Astrocyte (in vitro differentiated cells and primary cell): ENCODE results near the gene RBL2. TPM values are rescaled to one million over a fixed set of nuclear protein-coding genes. Genes with fewer than 3 reads are reported as not detected.

Experiments
- DNase-seq: peaks from one replicate; pipeline ENCODE4 v3.0.0-alpha.2; 2010; ENCODE audit warnings: low read depth
- FAIRE-seq: peaks from 2 replicates; lab custom pipeline; 2011; peaks lifted over from hg19 to GRCh38; lab: Jason Lieb, UNC
- H2AFZ ChIP-seq: 2 replicates; pipeline ENCODE4 v1.6.0; 2012; ENCODE audit warnings: low read depth, low read length, inconsistent platforms
- H3K27ac ChIP-seq: 2 replicates; pipeline ENCODE4 v1.5.1; 2011; ENCODE audit warnings: low read depth, low read length, inconsistent platforms
- H3K27me3 ChIP-seq: 2 replicates; pipeline ENCODE4 v1.6.0; 2011; ENCODE audit warnings: low read length, inconsistent platforms; ENCODE audit not compliant: insufficient read depth
- H3K36me3 ChIP-seq: 2 replicates; pipeline ENCODE4 v1.5.1; 2011; ENCODE audit warnings: low read length, inconsistent platforms; ENCODE audit not compliant: insufficient read depth
- H3K4me1 ChIP-seq: 2 replicates; pipeline ENCODE4 v1.5.1; 2011; ENCODE audit warnings: low read length, inconsistent platforms; ENCODE audit not compliant: insufficient read depth
- H3K4me2 ChIP-seq: 2 replicates; pipeline ENCODE4 v1.6.0; 2012; ENCODE audit warnings: low read length, inconsistent platforms
- H3K4me3 ChIP-seq: 2 replicates; pipeline ENCODE4 v1.5.1; 2011; ENCODE audit warnings: low read depth, mild to moderate bottlenecking, low read length, inconsistent platforms; ENCODE audit not compliant: insufficient read depth
- H3K79me2 ChIP-seq: 2 replicates; pipeline ENCODE4 v1.6.0; 2012; ENCODE audit warnings: mild to moderate bottlenecking, low read length, inconsistent platforms; ENCODE audit not compliant: insufficient read depth
- H3K9ac ChIP-seq: 2 replicates; pipeline ENCODE4 v1.6.0; 2012; ENCODE audit warnings: mild to moderate bottlenecking, low read length, inconsistent platforms
- H3K9me3 ChIP-seq: 2 replicates; pipeline ENCODE4 v1.5.1; 2012; ENCODE audit warnings: low read depth, mild to moderate bottlenecking, low read length, inconsistent platforms; ENCODE audit not compliant: insufficient read depth
- H4K20me1 ChIP-seq: 2 replicates; pipeline ENCODE4 v1.6.0; 2012; ENCODE audit warnings: low read length, inconsistent platforms; ENCODE audit not compliant: insufficient read depth
- H3K27ac Mint-ChIP-seq: one replicate; pipeline ENCODE4 v1.8.0; 2021; ENCODE audit warnings: mild to moderate bottlenecking, mixed read lengths; ENCODE audit not compliant: unreplicated experiment
- H3K27me3 Mint-ChIP-seq: one replicate; pipeline ENCODE4 v1.8.0; 2021; ENCODE audit warnings: low read depth, mixed read lengths; ENCODE audit not compliant: unreplicated experiment
- H3K36me3 Mint-ChIP-seq: one replicate; pipeline ENCODE4 v1.8.0; 2021; ENCODE audit warnings: low read depth, mixed read lengths; ENCODE audit not compliant: unreplicated experiment
- H3K4me1 Mint-ChIP-seq: one replicate; pipeline ENCODE4 v1.8.0; 2021; ENCODE audit warnings: low read depth, mixed read lengths; ENCODE audit not compliant: unreplicated experiment
- H3K4me3 Mint-ChIP-seq: one replicate; pipeline ENCODE4 v1.8.0; 2021; ENCODE audit warnings: mild to moderate bottlenecking, moderate library complexity, mixed read lengths; ENCODE audit not compliant: unreplicated experiment
- H3K9me3 Mint-ChIP-seq: one replicate; pipeline ENCODE4 v1.8.0; 2021; ENCODE audit warnings: mild to moderate bottlenecking, mixed read lengths; ENCODE audit not compliant: unreplicated experiment
- CTCF ChIP-seq: IDR thresholded peaks from 2 replicates; pipeline ENCODE4 v1.5.1; 2011; ENCODE audit warnings: low read depth, mild to moderate bottlenecking, inconsistent platforms, low read length, moderate library complexity; ENCODE audit not compliant: insufficient read depth
- EZH2 ChIP-seq: IDR thresholded peaks from 2 replicates; pipeline ENCODE4 v1.6.1; 2012; ENCODE audit warnings: mild to moderate bottlenecking, low read length, inconsistent platforms; ENCODE audit not compliant: insufficient read depth
- total RNA-seq: library from RNA; stranded (reverse); gene quantifications from 2 replicates; pipeline ENCODE4 v1.2.1, GENCODE V29; 2021

RBL2 gene
- total RNA-seq, 1 donor from 2014 or later, result 24.4 TPM

GRCh38 chr16:53518550-53519416 lies 84.5 kb downstream of the RBL2 start:
- H3K4me1 Mint-ChIP-seq, result no peaks in the 10 kb centered on the region
- Histone ChIP-seq H3K4me2 (peak overlapping the region; percentile 13), H4K20me1 (no peaks in the 10 kb centered on the region), H3K9me3 (no peaks in the 10 kb centered on the region), H3K27ac (no peak overlapping the region), H3K36me3 (no peaks in the 10 kb centered on the region), H3K9ac (no peak overlapping the region), H2AFZ (peak overlapping the region; percentile 19), H3K4me1 (peaks cover 7% of the 10 kb centered on the region), H3K27me3 (no peaks in the 10 kb centered on the region), H3K79me2 (no peaks in the 10 kb centered on the region), H3K4me3 (no peak overlapping the region)
- peaks cover 4% of the 10 kb centered on the region for H3K27me3 Mint-ChIP-seq
- FAIRE-seq (no peak), DNase-seq (peak; percentile 32)
- TF ChIP-seq EZH2, result no peak
- TF ChIP-seq CTCF, result no peak
- H3K4me3 Mint-ChIP-seq, result no peak overlapping the region
- no peak overlapping the region for H3K27ac Mint-ChIP-seq
- peaks cover 5% of the 10 kb centered on the region for H3K9me3 Mint-ChIP-seq
- H3K36me3 Mint-ChIP-seq, result no peaks in the 10 kb centered on the region

GRCh38 chr16:53519417-53520091 lies 85.3 kb downstream of the RBL2 start:
- Histone ChIP-seq H3K36me3 (no peaks in the 10 kb centered on the region), H4K20me1 (no peaks in the 10 kb centered on the region), H3K9me3 (no peaks in the 10 kb centered on the region), H3K4me2 (no peak overlapping the region), H3K27ac (no peak overlapping the region), H3K9ac (no peak overlapping the region), H3K27me3 (no peaks in the 10 kb centered on the region), H3K79me2 (no peaks in the 10 kb centered on the region), H3K4me3 (no peak overlapping the region), H3K4me1 (peaks cover 7% of the 10 kb centered on the region), H2AFZ (no peak overlapping the region)
- FAIRE-seq, result no peak
- H3K27me3 Mint-ChIP-seq, result peaks cover 5% of the 10 kb centered on the region
- no peak overlapping the region for H3K27ac Mint-ChIP-seq
- H3K4me3 Mint-ChIP-seq, result no peak overlapping the region
- H3K36me3 Mint-ChIP-seq, result no peaks in the 10 kb centered on the region
- TF ChIP-seq CTCF, result no peak
- TF ChIP-seq EZH2, result no peak
- H3K9me3 Mint-ChIP-seq, result peaks cover 3% of the 10 kb centered on the region
- no peaks in the 10 kb centered on the region for H3K4me1 Mint-ChIP-seq
- no peak for DNase-seq
